Liver (tissue), 9 donors: ENCODE results near the gene GNG2. TPM values are rescaled to one million over a fixed set of nuclear protein-coding genes. Genes with fewer than 3 reads are reported as not detected.

Experiments used
- DNase-seq: peaks from one replicate; pipeline ENCODE4 v3.0.0-alpha.2; 2017; ENCODE audit warnings: low spot score
- H3K27ac ChIP-seq, 2 donors: one replicate each; pipeline ENCODE4 v1.7.0; 2013; ENCODE audit warnings: inconsistent platforms in 2 of 2, low read length in 2 of 2, control low read depth in 1 of 2, low read depth in 1 of 2, mild to moderate bottlenecking in 1 of 2
- H3K27me3 ChIP-seq, 4 donors: one replicate each; pipeline versions ENCODE4 v1.6.1 to v1.7.0; 2013; ENCODE audit warnings: low read length in 3 of 4, inconsistent platforms in 1 of 4, mild to moderate bottlenecking in 1 of 4, moderate library complexity in 1 of 4; ENCODE audit not compliant: control insufficient read depth in 4 of 4, insufficient read depth in 4 of 4
- H3K36me3 ChIP-seq, 4 donors: one replicate each; pipeline versions ENCODE4 v1.6.1 to v1.7.0; 2013; ENCODE audit warnings: low read length in 3 of 4, mild to moderate bottlenecking in 3 of 4, low read depth in 1 of 4, moderate library complexity in 1 of 4; ENCODE audit not compliant: control insufficient read depth in 4 of 4, insufficient read depth in 3 of 4
- H3K4me1 ChIP-seq, 4 donors: one replicate each; pipeline versions ENCODE4 v1.6.1 to v1.7.0; 2013; ENCODE audit warnings: low read length in 3 of 4, mild to moderate bottlenecking in 3 of 4, moderate library complexity in 1 of 4; ENCODE audit not compliant: control insufficient read depth in 4 of 4, insufficient read depth in 4 of 4
- H3K4me3 ChIP-seq, 3 donors: one replicate each; pipeline versions ENCODE4 v1.6.1 to v1.7.0; 2013; ENCODE audit warnings: low read length in 3 of 3, control low read depth in 1 of 3, low read depth in 1 of 3, mild to moderate bottlenecking in 1 of 3
- H3K9ac ChIP-seq, 2 donors: one replicate each; pipeline ENCODE4 v1.7.0; 2013; ENCODE audit warnings: low read length in 2 of 2, mild to moderate bottlenecking in 2 of 2, moderate library complexity in 2 of 2, control low read depth in 1 of 2, low read depth in 1 of 2
- H3K9me3 ChIP-seq, 4 donors: one replicate each; pipeline versions ENCODE4 v1.6.1 to v1.7.0; 2013; ENCODE audit warnings: low read length in 3 of 4; ENCODE audit not compliant: control insufficient read depth in 4 of 4
- ATF3 ChIP-seq: IDR thresholded peaks from 2 replicates; pipeline ENCODE4 v1.6.1; 2016; ENCODE audit warnings: antibody characterized with exemption
- CTCF ChIP-seq: fragments of 150-350 bp; IDR thresholded peaks from 2 replicates; pipeline ENCODE4 v1.5.1; 2017; ENCODE audit warnings: improper control_type of control experiment, low read depth, low read length; ENCODE audit not compliant: missing input control
- EGR1 ChIP-seq, 2 donors: IDR thresholded peaks; 2 replicates each; pipeline ENCODE4 v1.6.1; 2016 to 2018; ENCODE audit warnings: antibody characterized with exemption in 2 of 2, low read depth in 2 of 2
- FOXA1 ChIP-seq: IDR thresholded peaks from 2 replicates; pipeline ENCODE4 v1.6.1; 2016; ENCODE audit warnings: antibody characterized with exemption
- FOXA2 ChIP-seq: IDR thresholded peaks from 2 replicates; pipeline ENCODE4 v1.6.1; 2016; ENCODE audit warnings: antibody characterized with exemption
- GABPA ChIP-seq, 2 donors: IDR thresholded peaks in 1 of 2; conservative IDR thresholded peaks in 1 of 2; 2 replicates each; pipeline ENCODE4 v1.6.1; 2016; ENCODE audit warnings: antibody characterized with exemption in 2 of 2, mild to moderate bottlenecking in 1 of 2, moderate library complexity in 1 of 2
- HNF4A ChIP-seq, 2 donors: conservative IDR thresholded peaks; 2 replicates each; pipeline ENCODE4 v1.6.1; 2016; ENCODE audit warnings: antibody characterized with exemption in 2 of 2, mild to moderate bottlenecking in 2 of 2
- HNF4G ChIP-seq: IDR thresholded peaks from 2 replicates; pipeline ENCODE4 v1.6.1; 2016; ENCODE audit warnings: antibody characterized with exemption
- JUND ChIP-seq, 2 donors: IDR thresholded peaks; 2 replicates each; pipeline ENCODE4 v1.6.1; 2016; ENCODE audit warnings: antibody characterized with exemption in 2 of 2
- MAX ChIP-seq: IDR thresholded peaks from 2 replicates; pipeline ENCODE4 v1.6.1; 2016; ENCODE audit warnings: antibody characterized with exemption
- NR2F2 ChIP-seq: IDR thresholded peaks from 2 replicates; pipeline ENCODE4 v1.6.1; 2016; ENCODE audit warnings: antibody characterized with exemption
- RAD21 ChIP-seq, 2 donors: IDR thresholded peaks; 2 replicates each; pipeline ENCODE4 v1.6.1; 2016; ENCODE audit warnings: antibody characterized with exemption in 2 of 2, mild to moderate bottlenecking in 2 of 2
- RXRA ChIP-seq, 2 donors: IDR thresholded peaks; 2 replicates each; pipeline ENCODE4 v1.6.1; 2017 to 2018; ENCODE audit warnings: antibody characterized with exemption in 2 of 2, mild to moderate bottlenecking in 1 of 2
- SP1 ChIP-seq: IDR thresholded peaks from 2 replicates; pipeline ENCODE4 v1.6.1; 2018; ENCODE audit warnings: antibody characterized with exemption, mild to moderate bottlenecking
- TAF1 ChIP-seq: conservative IDR thresholded peaks from 2 replicates; pipeline ENCODE4 v1.6.1; 2016; ENCODE audit warnings: antibody characterized with exemption, mild to moderate bottlenecking
- YY1 ChIP-seq: IDR thresholded peaks from 2 replicates; pipeline ENCODE4 v1.6.1; 2016; ENCODE audit warnings: antibody characterized with exemption, mild to moderate bottlenecking
- ZBTB33 ChIP-seq: IDR thresholded peaks from 2 replicates; pipeline ENCODE4 v1.6.1; 2016; ENCODE audit warnings: antibody characterized with exemption
- WGBS: extraction: QIAGEN DNeasy Blood & Tissue Kit; methylation state at CpG from one replicate; pipeline ENCODE4 v1.1.7; 2013; 5-methylcytosine and 5-hydroxymethylcytosine counted together
- polyA plus RNA-seq, 2 donors: library from polyadenylated mRNA; stranded (reverse) in 1 of 2; unstranded in 1 of 2; fragments of 200-250 nt in 1 of 2; fragments of >200 nt in 1 of 2; fragmentation: Nextera tagmentation in 1 of 2; extraction: Ambion mirVana in 1 of 2; gene quantifications; one replicate each; pipeline versions ENCODE4 v1.2.1 to v1.2.3, GENCODE V29; 2013 to 2015
- total RNA-seq, 2 donors: library from RNA; depleted of rRNA; stranded (reverse); fragments of >200 nt; gene quantifications; one replicate each; pipeline ENCODE4 v1.2.3, GENCODE V29; 2014
- TF ChIP-seq, protein P1 (sequence below): IDR thresholded peaks from 2 replicates; pipeline ENCODE4 v1.6.1; 2016; ENCODE audit warnings: antibody characterized with exemption, mild to moderate bottlenecking
- donor health status: healthy.
- donor health status: healthy.
- donor health status: healthy.
- donor health status: healthy.
- donor health status: healthy.

The GNG2 gene
- total and polyA plus RNA-seq, 4 donors, result 3.5 to 11.2 (median 4.4) TPM

DNA sequence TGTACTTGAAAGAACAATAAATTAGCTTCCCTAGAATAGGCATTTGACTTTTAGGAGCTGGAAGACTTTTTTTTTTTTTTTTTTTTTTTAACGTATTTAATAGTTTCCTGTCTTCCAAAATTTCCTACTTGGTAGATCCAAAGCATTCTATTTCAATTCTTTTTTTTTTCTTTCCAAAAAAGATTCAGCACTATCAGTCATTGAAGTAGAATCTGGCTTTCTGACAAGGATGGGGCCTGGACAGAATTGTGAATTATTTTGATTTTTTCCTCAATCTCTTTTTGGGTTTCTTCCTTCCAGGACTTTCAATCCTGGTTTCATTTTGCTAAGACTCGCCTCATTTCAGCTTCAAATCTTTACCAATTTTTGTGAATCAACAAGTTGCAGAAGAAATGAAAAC, 21.2 kb downstream of the GNG2 start:
- TF ChIP-seq HNF4G (no peak), NR2F2 (no peak), RAD21 (IDR thresholded peaks at IDR 0.05) (no peak), ZBTB33 (no peak), JUND (IDR thresholded peaks at IDR 0.05) (no peak), EGR1 (IDR thresholded peaks at IDR 0.05; ENCODE audit: low read depth in 2 of 2) (no peak), RXRA (IDR thresholded peaks at IDR 0.05) (no peak), YY1 (no peak), FOXA2 (no peak)
- Histone ChIP-seq H3K36me3 (no peaks in the 10 kb centered on the region), H3K27me3 (peaks cover 0 to 6% (median 0%) of the 10 kb centered on the region in 4 donors), H3K9ac (no peak overlapping the region), H3K4me1 (peaks cover 0 to 3% (median 0%) of the 10 kb centered on the region in 4 donors), H3K27ac (no peak overlapping the region), H3K9me3 (no peaks in the 10 kb centered on the region), H3K4me3 (no peak overlapping the region)
- WGBS, result 62% methylated on average over 2 of the region's 2 CpGs
- no peak for DNase-seq

- DNase-seq, result no peak
- Histone ChIP-seq H3K9me3 (no peaks in the 10 kb centered on the region), H3K36me3 (no peaks in the 10 kb centered on the region), H3K4me3 (no peak overlapping the region), H3K4me1 (no peaks in the 10 kb centered on the region), H3K27me3 (peaks cover 0 to 6% (median 0%) of the 10 kb centered on the region in 4 donors), H3K9ac (no peak overlapping the region), H3K27ac (no peak overlapping the region)
- TF ChIP-seq, protein P1, sequence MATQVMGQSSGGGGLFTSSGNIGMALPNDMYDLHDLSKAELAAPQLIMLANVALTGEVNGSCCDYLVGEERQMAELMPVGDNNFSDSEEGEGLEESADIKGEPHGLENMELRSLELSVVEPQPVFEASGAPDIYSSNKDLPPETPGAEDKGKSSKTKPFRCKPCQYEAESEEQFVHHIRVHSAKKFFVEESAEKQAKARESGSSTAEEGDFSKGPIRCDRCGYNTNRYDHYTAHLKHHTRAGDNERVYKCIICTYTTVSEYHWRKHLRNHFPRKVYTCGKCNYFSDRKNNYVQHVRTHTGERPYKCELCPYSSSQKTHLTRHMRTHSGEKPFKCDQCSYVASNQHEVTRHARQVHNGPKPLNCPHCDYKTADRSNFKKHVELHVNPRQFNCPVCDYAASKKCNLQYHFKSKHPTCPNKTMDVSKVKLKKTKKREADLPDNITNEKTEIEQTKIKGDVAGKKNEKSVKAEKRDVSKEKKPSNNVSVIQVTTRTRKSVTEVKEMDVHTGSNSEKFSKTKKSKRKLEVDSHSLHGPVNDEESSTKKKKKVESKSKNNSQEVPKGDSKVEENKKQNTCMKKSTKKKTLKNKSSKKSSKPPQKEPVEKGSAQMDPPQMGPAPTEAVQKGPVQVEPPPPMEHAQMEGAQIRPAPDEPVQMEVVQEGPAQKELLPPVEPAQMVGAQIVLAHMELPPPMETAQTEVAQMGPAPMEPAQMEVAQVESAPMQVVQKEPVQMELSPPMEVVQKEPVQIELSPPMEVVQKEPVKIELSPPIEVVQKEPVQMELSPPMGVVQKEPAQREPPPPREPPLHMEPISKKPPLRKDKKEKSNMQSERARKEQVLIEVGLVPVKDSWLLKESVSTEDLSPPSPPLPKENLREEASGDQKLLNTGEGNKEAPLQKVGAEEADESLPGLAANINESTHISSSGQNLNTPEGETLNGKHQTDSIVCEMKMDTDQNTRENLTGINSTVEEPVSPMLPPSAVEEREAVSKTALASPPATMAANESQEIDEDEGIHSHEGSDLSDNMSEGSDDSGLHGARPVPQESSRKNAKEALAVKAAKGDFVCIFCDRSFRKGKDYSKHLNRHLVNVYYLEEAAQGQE, result no peak
- TF ChIP-seq MAX (no peak), GABPA (IDR thresholded peaks at IDR 0.05 in 1 of 2, conservative IDR thresholded peaks at IDR 0.05 in 1 of 2) (no peak), SP1 (no peak), TAF1 (no peak), FOXA2 (no peak), FOXA1 (no peak), JUND (IDR thresholded peaks at IDR 0.05) (no peak), EGR1 (IDR thresholded peaks at IDR 0.05; ENCODE audit: low read depth in 2 of 2) (no peak), ATF3 (no peak), HNF4A (conservative IDR thresholded peaks at IDR 0.05) (no peak), ZBTB33 (no peak), RXRA (IDR thresholded peaks at IDR 0.05) (no peak), CTCF (no peak), HNF4G (no peak)
- whole genome bisulfite sequencing, result 72% methylated on average over 2 of the region's 2 CpGs
Observed at GRCh38 chr14:51883232-51883631, 22.8 kb downstream of the GNG2 start.
